ENCODE measurements around the gene CD200. TPM values are rescaled to one million over a fixed set of nuclear protein-coding genes. Genes with fewer than 3 reads are reported as not detected.

CD200 gene
- total and polyA plus RNA-seq, 4 donors = 0.10 to 0.28 (median 0.20) TPM

- Histone ChIP-seq H3K27me3 (ENCODE audit: control insufficient read depth in 4 of 4, insufficient read depth in 4 of 4, low read length in 3 of 4) (no peaks in the 10 kb centered on the region), H3K27ac (ENCODE audit: low read depth in 1 of 2, low read length in 2 of 2) (no peak overlapping the region), H3K4me3 (ENCODE audit: low read depth in 1 of 3, low read length in 3 of 3) (no peak overlapping the region), H3K9me3 (ENCODE audit: control insufficient read depth in 4 of 4, low read length in 3 of 4) (no peaks in the 10 kb centered on the region), H3K4me1 (ENCODE audit: control insufficient read depth in 4 of 4, insufficient read depth in 4 of 4, low read length in 3 of 4) (no peaks in the 10 kb centered on the region), H3K36me3 (ENCODE audit: control insufficient read depth in 4 of 4, insufficient read depth in 3 of 4, low read depth in 1 of 4, low read length in 3 of 4) (no peaks in the 10 kb centered on the region), H3K9ac (ENCODE audit: low read depth in 1 of 2, low read length in 2 of 2) (no peak overlapping the region)
- TF ChIP-seq FOXA2 (IDR thresholded peaks at IDR 0.05) = no peak
- TF ChIP-seq SP1 (IDR thresholded peaks at IDR 0.05) = no peak
- no peak for TF ChIP-seq YY1 (IDR thresholded peaks at IDR 0.05)
- TF ChIP-seq HNF4G (IDR thresholded peaks at IDR 0.05) = no peak
- TF ChIP-seq FOXA1 (IDR thresholded peaks at IDR 0.05) = no peak
- no peak for TF ChIP-seq RAD21 (IDR thresholded peaks at IDR 0.05)
- no peak for TF ChIP-seq JUND (IDR thresholded peaks at IDR 0.05)
- no peak for TF ChIP-seq ZBTB33 (IDR thresholded peaks at IDR 0.05)
- TF ChIP-seq MAX (IDR thresholded peaks at IDR 0.05) = no peak
- TF ChIP-seq GABPA (IDR thresholded peaks at IDR 0.05 in 1 of 2, conservative IDR thresholded peaks at IDR 0.05 in 1 of 2) = no peak
- no peak for TF ChIP-seq NR2F2 (IDR thresholded peaks at IDR 0.05)
- TF ChIP-seq CTCF (IDR thresholded peaks at IDR 0.05; ENCODE audit: low read depth, low read length, missing input control) = no peak
- no peak for TF ChIP-seq EGR1 (IDR thresholded peaks at IDR 0.05; ENCODE audit: low read depth in 2 of 2)
- TF ChIP-seq RXRA (IDR thresholded peaks at IDR 0.05) = no peak
- TF ChIP-seq HNF4A (conservative IDR thresholded peaks at IDR 0.05) = no peak
- TF ChIP-seq TAF1 (conservative IDR thresholded peaks at IDR 0.05) = no peak
- no peak for TF ChIP-seq ATF3 (IDR thresholded peaks at IDR 0.05)
- TF ChIP-seq REST (IDR thresholded peaks at IDR 0.05) = no peak
- 74% methylated on average over 6 of the region's 6 CpGs for WGBS
- no peak for DNase-seq (ENCODE audit: low spot score)
Measured at GRCh38 chr3:112407214-112407887, 74.4 kb downstream of the CD200 start.
